NCI-H82 treated with DMSO at 0.1 percent for 48 hours (cell line): ENCODE data around the gene KRTAP1-4.
"Not testable (repeated sequence)": the region's sequence is repeated elsewhere in the genome, so short reads cannot be mapped to it uniquely, and the experiment has no call there.

Experiments
- DNase-seq: peaks from one replicate; lab custom pipeline; 2025; ENCODE audit not compliant: unreplicated experiment; lab: John Stamatoyannopoulos, UW

KRTAP1-4 gene

GRCh38 chr17:41049110-41049509, 19.1 kb upstream of the KRTAP1-4 start:
- no peak for DNase-seq

DNA sequence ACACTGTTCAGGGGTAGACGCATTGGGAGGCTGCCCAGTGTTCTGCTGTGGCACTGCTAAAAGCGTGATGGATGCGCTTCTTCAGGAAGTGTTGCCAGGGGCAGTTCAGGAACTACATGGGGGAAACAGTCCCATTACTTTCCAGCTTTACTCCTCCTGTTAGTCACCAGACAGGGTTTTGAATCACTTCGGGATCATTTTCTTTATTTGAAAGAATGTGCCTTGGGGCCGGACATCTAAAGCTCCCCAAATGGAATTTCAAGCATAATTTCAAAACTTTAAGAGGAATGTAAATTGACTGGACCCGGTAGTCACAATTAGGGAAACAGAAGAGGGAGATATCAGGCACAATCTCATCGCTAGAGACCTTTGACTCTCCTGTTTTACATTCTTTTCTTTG, 18.4 kb upstream of the KRTAP1-4 start:
- DNase-seq, result no peak

DNA sequence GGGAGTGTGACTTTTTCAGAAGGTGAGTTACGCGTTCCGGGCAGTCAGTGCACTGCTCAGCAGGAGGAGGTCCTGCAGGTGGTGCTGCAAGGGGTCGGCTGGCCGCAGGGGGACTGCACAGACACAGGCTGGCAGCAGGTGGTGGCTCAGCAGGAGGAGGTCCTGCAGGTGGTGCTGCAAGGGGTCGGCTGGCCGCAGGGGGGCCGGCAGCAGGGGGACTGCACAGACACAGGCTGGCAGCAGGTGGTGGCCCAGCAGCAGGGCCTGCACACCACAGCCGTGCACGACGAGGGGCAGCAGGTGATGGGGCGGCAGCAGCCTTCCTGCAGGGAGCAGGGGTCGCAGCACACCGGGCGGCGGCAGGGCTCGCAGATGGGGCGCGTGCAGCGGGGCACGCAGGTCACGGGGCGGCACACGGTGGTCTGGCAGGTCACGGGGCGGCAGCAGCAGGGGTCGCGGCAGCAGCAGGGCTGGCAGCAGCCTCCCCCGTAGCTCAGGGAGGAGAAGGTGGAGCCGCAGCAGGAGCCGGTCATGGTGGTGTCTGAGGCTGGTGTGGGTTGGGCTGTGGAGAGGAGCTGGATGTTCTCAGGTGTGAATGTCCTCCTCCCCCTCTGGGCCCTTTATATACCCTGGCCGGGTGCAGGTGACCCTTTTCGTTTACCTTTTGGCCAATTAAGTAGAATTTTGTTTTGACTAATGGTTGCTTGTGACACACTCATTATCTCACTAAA, 16.9 kb upstream of the KRTAP1-4 start, which contains the start of gene KRTAP2-1:
Gene KRTAP2-1, minus strand, starts transcription at position 582 of the 731 bp plus-strand sequence. Its CDS starts 49 bp downstream, at position 533.
- DNase-seq, result not testable (repeated sequence)

- DNase-seq, result no peak
Observed at GRCh38 chr17:41042953-41043352, 13.0 kb upstream of the KRTAP1-4 start.

DNA sequence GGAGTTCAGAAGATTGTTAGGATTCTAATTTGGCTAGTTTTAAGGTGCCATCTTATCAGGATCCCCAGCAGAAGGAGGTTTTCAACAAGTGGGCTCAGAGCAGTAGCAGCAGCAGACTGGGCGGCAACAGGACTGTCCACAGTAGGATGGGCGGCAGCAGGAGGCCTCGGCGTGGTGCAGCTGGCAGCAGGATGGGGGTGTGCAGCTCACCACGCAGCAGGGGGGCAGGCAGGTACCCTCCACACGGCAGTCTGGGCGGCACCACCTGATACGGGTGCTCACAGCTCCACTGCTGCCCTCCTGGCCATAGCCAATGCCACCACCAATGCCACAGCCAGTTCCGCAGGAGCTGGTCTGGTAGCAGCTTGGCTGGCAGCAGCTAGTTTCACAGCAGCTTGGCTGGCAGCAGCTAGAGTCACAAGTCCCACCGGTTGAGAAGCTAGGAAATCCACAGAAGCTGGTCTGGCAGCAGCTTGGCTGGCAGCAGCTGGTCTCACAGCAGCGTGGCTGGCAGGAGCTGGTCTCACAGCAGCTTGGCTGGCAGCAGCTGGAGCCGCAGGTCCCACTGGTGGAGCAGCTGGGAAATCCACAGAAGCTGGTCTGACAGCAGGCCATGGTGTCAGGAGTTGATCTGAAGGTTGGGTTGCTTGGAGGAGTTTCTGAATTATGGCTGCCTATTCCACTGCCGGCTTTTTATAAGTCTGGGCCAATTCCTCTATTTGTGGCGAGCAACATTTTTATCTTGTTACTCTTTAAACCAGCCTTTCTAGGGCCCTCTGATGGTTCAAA, 11.0 kb upstream of the KRTAP1-4 start, which contains the start of gene KRTAP1-1:
Gene KRTAP1-1, minus strand, starts transcription at position 668 of the 789 bp plus-strand sequence. Its CDS starts 53 bp downstream, at position 615.
- DNase-seq, result not testable (repeated sequence)

- no peak for DNase-seq
Observed at GRCh38 chr17:41037853-41038350, 7.9 kb upstream of the KRTAP1-4 start.

DNA sequence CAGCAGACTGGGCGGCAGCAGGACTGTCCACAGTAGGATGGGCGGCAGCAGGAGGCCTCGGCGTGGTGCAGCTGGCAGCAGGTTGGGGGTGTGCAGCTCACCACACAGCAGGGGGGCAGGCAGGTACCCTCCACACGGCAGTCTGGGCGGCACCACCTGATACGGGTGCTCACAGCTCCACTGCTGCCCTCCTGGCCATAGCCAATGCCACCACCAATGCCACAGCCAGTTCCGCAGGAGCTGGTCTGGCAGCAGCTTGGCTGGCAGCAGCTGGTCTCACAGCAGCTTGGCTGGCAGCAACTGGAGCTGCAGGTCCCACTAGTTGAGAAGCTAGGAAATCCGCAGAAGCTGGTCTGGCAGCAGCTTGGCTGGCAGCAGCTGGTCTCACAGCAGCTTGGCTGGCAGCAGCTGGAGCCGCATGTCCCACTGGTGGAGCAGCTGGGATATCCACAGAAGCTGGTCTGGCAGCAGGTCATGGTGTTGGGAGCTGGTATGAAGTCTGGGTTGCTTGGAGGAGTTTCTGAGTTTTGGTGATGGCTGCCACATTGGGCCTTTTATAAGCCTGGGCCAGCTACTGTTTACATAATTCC, 4.4 kb upstream of the KRTAP1-4 start, which contains the start of gene KRTAP1-3:
Gene KRTAP1-3, minus strand, starts transcription at position 529 of the 590 bp plus-strand sequence. Its CDS starts 53 bp downstream, at position 476.
- not testable (repeated sequence) for DNase-seq

- DNase-seq, result no peak
Observed at GRCh38 chr17:41026715-41027471, 3.1 kb downstream of the KRTAP1-4 start, which contains the start of gene KRTAP1-5. Gene KRTAP1-5, minus strand, starts transcription at chr17:41027208. Its CDS starts 53 bp downstream, at chr17:41027155.

- DNase-seq, result no peak
Observed at GRCh38 chr17:41024697-41025096, 5.3 kb downstream of the KRTAP1-4 start.

GRCh38 chr17:41020336-41020735, 9.7 kb downstream of the KRTAP1-4 start:
- no peak for DNase-seq

GRCh38 chr17:41019415-41019814, 10.6 kb downstream of the KRTAP1-4 start:
- DNase-seq, result no peak

DNA sequence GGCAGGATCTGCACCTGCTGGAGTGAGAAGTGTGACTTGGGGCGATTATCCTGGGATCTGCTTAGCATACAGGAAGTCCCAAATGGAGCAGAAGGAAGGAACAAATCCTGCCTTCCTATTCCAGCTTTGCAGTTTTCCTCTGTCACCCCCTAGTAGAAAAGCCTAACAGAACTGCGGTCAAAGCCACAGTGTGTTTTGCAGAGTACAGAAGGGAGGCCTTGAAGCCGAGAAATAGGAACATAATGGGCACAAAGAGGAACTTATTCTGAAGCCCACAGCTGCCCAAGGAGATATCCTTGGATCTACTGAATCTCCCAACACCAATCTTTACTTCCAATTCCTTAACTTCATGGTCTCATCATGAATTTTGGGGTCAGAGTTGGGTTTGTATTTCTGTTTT, 11.5 kb downstream of the KRTAP1-4 start:
- DNase-seq, result no peak

GRCh38 chr17:41016578-41017215, 13.3 kb downstream of the KRTAP1-4 start:
- DNase-seq, result no peak

- no peak for DNase-seq
Observed at GRCh38 chr17:41015454-41015853, 14.5 kb downstream of the KRTAP1-4 start.

DNA sequence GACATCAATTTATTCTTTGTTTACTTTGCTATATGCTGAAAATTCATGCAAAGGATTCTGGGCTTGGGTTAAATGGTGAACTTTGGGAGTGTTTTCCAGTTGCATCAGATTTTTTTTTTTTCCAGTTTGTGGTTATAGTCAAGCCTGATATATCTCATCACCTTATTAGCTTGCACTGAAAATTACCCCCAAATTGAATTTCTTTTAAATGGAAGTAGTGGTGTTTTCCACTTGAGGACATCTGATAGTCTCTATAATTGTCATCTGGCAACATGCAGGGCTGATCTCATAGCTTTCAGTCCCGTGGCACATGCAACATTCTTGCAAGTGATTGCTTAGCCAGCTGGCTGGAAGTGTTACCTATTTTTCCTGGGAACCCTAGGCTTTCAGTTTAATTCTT, 16.4 kb downstream of the KRTAP1-4 start:
- DNase-seq, result no peak

GRCh38 chr17:41013181-41013580, 16.8 kb downstream of the KRTAP1-4 start:
- DNase-seq, result no peak

DNA sequence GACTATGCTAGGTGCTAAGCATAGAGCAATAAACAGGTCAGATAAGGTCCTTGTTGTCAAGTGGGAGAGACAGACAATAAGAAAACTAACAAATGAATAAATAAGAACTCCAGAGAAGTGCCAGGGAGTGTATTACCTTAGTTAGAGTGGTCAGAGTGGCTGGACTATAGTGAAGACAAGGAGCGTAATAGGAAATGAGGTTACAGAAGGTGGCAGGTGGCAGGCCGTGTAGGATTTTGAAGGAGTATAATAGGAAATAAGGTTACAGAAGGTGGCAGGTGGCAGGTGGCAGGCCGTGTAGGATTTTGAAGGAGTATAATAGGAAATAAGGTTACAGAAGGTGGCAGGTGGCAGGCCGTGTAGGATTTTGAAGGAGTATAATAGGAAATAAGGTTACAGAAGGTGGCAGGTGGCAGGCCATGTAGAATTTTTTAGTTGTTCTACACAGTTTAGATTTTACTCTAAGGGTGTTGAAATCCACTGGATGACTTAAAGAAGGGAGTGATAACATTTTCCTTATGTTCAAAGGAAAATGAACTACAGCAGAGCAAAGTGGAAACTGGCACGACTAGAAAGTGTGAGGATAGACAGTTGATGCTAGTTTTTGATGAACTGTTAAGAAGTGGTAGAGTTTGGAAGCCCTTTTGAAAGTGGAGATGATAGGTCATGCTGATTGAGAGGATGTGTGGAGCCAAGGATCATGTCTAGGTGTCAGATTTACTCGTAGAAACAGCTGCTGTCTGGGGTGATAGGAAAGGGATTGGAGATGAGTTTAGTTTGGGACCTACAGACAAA, 17.5 kb downstream of the KRTAP1-4 start:
- no peak for DNase-seq

GRCh38 chr17:41010441-41010840, 19.6 kb downstream of the KRTAP1-4 start:
- DNase-seq, result no peak

DNA sequence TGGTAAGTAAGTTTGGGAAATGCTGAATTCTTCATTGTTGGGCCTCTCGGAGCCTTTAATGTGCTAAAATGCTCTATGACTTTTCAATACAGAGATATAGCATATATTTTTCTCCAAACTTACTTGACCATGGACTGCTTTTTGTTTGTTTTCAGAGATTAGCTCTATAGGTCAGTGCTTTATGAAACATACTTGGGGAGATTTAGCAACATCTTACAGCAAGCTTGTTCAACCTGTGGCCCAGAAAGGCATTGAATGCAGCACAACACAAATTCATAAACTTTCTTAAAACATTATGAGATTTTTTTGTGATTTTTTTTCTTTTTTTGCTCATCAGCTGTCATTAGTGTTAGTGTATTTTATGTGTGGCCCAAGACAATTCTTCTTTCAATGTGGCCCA, 20.1 kb downstream of the KRTAP1-4 start:
- DNase-seq, result no peak
